NCI-H1092 (cell line): ENCODE measurements around the gene CSTB.

Experiments used
- DNase-seq: peaks from one replicate; lab custom pipeline; 2025; lab: John Stamatoyannopoulos, UW

Gene CSTB

DNA sequence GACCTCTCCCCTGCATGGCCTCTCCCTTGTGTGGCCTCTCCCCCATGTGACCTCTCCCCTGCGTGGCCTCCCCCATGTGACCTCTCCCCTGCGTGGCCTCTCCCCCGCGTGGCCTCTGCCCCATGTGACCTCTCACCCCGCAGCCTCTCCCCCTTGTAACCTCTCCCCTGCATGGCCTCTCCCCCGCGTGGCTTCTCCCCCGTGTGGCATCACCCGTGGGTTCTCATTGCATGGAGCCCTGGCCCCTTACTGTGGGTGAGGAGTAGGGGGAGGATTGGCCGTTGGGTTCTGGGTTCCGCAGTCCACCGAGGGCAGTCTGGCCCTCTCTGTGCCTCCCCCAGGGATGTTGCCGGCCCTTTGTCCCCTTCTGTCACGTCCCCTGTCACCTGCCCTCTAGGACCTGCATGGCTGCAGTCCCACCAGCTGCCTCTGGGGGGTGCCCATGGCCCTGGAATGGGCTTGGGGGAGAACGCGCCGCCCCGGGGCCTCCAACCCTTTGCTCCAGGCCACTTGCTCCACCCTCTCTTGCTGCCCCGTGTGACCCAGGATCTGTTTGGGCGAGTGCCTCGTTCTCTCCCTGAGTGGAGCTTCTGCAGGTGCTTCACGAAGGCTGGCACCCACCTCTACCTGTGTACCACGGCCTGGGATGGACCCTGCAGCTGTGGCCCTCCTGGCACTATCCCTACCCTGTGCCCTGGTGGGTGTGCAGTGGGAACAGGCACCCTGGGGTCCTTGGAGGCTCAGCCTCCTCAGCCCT, 34.6 kb upstream of the CSTB start:
- DNase-seq, result peak; percentile 58

DNA sequence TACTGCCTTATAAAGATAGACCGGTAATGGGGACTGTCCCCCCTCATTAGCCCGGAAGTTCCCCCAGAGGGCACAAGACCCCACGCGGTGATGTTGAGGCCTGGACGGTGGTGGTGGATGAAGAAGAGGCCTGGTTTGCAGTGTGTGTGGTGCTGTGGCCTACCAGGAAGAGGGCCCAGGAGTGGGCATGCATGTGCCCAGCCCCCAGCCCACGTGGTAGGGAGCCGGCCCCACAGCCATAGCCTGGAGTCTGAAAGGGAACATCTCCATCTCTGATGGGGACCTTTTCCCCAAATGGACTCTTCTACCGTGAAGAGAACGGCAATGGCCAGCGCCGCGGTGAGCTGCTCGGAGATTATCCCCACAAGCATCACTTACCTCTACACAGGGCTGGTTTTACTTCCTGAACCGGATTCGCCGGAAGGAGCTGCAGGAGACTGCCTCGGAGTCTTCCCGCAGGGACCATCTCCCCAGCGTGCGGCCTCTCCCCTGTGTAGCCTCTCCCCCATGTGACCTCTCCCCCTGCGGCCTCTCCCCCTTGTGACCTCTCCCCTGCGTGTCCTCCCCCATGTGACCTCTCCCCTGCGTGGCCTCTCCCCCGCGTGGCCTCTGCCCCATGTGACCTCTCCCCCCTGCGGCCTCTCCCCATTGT, 33.9 kb upstream of the CSTB start:
- no peak for DNase-seq

DNA sequence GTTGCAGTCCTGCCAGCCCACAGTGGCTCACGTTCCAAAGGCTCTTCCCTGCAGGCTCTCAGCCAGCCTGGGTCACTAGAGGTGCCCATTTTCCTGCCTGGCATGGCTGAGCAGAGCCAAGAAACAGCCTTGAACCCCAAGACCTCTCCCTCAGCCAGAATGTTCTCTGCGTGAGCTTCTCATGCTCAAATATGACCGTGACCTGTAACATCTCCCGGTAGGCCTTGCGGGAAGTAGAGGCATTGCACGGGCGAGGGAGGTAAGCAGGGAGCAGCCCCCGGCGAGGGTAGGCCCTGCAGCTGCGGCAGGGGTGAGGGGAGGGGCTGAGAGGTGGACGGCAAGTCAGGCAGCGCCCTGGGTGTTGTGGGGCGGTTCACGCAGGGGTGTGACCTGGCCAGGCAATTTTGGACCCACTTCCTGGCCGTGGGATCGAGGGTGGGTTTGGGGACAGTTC, 33.3 kb upstream of the CSTB start:
- DNase-seq, result no peak

DNA sequence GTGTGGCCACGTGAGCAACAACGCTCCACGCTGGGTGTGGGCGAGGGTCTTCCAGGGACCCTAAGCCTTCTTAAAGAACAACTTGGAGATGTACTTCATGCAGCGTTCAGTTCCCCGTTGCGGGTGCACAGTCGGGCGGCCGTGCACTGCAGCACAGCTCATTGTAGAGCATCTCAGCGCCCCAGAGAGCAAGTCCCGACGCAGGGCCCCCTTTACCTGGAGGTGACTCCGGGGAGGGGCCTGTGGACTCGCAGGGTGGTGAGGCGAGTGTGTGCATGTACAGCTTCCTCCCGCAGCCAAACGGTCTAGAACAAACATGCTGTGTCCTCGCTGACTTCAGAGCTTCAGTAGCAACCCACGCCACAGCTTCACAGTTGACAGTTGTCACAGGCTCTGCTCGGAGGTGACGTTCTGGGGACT, 32.7 kb upstream of the CSTB start:
- DNase-seq, result no peak

DNA sequence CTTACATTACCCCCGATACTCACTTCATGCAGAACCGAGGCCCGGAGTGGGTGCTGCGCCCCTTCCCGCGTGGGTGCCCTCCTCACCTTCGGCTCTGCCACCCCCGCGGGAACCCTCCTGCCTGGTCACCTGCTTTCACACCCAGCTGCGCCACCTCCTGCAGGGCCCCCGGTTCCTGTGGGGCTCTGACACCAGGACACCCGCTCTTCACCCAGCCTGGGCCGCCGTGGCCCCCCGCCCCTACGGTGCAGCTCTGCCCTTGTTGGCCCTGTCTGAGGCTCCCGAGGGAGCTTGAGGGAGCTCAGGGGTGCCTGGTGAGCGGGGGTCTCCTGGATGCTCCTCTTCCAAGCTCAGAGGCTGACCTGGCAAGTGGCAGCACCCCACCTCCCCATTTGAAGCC, 32.3 kb upstream of the CSTB start:
- no peak for DNase-seq

DNA sequence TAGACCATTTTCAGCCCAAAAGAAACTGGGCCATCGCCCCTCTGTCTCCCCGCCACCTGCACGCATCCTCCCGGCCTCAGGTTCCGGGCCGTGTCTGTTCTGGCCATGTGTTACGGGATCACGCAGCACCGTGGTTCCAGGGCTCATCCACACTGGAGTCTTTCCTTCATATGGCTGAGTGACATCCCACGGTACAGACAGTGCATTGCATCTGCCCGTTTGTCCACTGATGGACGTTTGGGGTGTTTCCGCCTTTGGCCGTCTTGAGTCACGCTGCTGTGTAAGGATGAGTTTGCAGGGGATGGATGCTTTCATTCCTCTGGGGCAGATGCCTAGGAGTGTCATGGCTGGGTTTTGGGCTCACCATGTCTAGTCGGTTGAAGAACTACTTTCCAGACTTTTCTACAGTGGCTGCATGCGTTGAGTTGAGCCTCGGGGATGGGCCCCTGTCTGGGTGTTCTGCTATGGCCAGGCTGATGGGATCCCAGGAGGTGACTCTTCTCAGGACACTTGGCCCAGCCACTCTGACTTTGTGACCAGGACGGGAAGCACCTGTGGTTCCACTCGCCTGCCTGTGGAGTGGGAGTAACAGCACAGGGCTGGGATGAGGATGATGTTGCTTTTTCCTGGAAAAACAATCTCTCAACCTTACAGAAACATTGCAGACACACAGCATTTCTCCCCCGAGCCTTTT, 30.1 kb upstream of the CSTB start:
- DNase-seq, result no peak

DNA sequence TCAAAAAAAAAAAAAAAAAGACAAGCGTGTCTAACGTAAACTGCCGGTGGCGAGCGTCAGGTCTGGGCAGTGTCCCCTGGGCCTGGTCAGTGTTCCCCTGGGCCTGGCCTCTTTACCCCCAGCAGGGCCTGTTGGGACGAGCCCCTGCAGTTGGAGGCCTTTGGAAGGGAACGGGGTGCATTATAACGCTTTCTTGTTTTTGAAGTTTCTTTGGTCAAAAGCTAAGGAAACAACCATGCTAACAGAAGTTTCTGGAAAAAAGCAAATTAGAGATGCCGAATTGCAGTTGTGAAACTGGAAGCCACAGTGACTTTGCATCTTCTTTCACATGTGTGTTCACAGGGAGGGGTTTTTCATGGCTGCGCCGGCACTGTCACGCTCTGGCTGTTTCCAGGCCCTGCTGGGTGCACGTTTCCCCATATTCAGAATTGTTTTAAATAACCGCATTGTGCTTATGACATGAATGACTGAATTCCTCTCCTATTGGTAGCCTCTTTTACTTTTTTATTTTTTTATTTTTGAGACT, 29.2 kb upstream of the CSTB start:
- DNase-seq, result no peak

DNA sequence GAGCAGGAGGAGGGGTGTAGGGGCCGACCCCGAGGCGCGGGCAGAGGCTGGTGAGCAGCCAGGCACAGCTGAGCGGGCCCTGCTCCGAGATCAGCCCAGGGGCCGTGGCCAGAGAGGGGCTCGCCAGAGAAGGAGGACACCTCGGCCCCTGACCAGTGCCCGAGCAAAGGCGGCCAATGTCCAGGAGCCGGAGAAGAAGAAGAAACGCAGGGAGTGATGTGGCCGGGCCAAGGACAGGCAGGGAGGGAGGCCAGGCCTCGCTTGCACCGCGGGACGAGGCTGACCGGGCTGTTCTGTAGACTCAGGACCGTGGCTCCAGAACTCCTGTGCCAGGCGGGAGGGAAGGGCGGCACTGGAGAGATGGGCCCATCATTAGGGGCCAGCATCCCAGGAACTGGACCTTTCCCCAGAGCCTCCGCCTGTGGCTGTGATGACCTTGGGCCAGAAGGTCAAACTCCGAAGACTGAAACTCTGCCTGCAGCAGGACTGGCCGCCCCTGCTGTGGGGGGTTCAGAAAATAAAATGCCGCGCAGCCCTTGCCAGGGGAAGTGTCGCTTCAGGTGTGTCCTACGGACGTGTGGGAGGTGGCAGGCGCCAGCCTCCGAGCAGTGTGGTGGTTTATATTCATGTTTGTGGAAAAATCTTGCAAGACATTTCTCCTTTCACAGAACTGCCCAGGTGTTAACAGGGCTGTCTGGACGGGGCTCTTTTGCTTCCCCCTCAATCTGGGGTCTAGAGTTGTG, 27.6 kb upstream of the CSTB start:
- no peak for DNase-seq

DNA sequence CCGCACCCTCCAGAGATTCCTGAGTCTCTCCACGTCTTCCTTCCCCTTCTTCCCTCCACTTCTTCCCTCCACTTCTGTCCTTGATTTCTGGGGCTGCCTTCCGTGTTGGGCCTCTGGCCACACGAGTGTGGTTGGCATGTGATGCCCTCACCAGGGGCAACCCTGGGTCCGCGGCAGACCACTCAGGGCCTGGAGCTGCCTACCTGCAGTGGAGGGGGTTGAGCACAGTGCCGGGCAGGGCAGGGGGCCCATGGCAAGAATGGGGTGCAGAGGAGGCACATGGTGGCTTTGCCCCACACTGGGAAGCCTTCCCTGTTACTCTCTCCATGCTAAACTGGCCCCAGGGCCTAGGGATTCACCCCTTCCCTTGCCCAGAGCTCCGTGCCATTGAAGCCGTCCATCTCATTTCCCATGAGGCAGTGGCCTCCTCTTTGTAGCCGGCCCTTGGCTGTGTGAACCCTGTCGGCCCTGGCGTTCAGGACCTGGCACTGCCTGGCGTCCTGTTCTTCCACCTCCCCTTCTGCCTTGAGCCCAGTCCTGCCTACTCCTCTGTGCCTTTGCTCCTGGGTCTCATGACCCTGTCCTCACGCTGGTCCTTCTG, 26.7 kb upstream of the CSTB start:
- DNase-seq, result no peak

DNA sequence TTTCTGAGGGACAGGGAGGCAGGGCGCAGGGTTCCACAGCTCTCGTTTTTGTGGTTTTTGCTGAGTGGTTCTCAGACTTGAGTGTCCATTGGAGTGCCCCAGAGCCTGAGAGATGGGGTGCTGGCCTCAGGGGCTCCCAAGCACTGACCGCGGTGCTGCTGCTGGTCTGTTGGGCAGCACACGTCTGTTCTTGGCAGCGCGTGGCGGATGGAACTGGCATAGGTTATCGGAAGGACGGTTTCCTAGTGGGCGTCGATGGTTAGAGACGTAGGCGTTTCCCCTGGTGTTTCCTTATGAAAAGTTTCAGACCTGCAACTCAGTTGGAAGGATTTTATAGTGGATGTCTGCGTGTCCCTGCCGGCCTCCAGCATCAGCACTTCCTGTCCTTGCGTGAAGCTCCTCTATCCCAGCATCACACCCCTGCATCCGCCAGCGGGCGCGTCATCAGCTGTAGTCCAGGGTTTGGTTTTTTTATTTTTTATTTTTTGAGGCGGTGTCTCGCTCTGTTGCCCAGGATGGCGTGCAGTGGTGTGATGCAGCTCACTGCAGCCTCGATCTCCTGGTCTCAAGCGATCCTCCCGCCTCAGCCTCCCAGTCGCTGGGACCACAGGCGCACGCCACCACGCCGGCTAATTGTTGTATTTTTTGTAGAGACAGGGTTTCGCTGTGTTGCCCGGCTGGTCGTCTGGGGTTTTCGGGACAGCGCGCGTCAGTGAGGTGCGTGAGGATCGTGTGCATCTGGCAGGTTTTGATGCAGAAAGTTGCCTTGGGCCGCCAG, 25.1 kb upstream of the CSTB start:
- DNase-seq, result no peak

DNA sequence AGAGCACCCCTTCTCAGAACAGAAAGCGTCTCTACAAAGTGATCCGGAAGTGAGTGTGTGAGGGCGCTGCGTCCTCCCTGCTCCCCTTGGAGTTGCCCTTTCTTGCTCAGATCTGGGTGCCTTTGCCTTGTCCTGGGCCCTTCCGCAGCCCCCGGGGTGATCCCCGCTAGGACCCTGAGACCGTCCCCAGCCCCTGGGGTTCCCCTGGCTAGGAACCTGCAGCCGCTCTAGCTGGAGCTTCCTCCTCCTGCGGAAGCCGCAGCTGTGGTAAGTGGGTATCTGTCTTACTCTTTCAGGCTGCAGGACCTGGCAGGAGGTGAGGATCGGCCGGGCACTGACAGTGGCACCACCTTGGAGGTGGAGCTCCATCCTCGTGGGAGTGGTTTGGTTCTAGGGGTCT, 24.5 kb upstream of the CSTB start:
- DNase-seq, result no peak

DNA sequence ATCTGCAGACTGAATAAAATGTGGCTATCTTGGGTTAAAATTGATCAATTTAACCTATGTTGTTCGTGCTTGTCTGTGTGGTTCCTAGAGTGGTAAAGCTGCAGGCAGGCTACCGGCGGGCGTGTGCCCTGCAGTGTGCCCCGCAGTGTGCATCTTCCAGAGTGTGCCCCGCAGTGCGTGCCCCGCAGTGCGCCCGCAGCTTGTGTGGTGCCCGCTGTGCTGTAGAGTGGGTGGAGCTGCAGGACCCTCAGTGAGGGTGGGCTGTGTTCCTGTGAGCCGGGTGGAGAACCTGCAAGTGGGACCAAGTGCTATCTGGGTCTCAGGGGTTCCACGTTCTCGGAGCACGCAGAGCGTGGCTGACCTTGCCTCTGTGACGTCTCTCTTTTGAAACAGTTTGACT, 24.0 kb upstream of the CSTB start:
- DNase-seq, result no peak

DNA sequence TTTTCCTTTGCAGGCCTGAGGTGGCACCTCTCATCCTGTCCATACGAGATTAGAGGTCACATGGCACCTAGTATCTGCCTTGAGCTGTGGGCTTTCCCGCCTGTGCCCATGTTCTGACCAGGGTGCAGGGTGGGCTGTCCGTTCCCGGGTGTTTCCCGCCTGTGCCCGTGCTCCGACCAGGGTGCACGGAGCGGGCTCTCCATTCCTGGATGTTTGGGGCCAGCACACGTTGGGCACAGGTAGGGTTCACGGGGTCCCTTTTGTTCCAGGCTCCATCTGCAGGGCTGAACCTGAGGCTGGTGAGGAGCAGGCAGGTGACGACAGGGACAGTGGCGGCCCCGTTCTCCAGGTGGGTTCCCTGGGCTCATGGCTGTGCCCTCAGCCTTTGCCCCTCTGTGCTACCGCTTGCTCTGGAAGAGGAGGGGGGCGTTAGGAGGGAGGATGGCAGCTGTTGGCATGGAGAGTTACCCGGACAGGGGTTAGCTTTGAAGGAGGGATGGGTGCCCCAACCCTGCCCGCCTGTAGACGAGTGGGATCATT, 23.3 kb upstream of the CSTB start:
- DNase-seq, result no peak

DNA sequence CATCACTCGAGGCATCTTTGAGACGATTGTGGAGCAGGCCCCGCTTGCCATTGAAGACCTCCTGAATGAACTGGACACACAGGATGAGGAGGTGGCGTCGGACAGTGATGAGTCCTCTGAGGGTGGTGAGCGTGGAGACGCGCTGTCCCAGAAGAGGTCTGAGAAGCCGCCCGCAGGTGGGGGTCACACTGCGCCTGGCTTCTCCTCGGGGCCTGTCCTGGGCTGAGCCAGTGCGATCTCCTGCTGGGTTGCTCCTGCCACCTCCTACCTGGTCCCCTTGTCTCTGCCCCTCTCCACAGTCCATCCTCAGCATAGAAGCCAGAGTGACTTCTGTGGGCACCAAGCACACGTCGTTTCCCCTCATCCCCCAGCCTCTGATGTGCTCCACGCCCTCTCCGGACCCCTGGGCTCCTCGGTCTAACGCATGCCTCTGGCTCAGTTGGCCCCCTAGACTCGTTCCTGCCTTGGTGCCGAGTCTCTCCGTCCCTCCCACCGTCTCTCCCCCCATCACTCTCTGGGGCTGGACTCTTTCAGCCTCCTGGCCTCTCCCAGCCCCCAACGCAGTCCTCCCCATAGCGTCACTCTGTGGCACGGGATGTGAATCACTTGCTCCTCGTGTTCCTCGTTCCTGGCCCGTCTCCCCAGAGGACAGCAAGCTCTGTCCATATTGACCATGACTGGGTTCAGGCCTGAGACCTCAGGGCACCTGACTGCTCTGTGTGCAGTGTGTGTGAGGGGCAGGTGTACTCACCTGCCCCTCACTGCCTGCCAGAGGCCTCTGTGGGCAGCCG, 22.0 kb upstream of the CSTB start:
- no peak for DNase-seq

DNA sequence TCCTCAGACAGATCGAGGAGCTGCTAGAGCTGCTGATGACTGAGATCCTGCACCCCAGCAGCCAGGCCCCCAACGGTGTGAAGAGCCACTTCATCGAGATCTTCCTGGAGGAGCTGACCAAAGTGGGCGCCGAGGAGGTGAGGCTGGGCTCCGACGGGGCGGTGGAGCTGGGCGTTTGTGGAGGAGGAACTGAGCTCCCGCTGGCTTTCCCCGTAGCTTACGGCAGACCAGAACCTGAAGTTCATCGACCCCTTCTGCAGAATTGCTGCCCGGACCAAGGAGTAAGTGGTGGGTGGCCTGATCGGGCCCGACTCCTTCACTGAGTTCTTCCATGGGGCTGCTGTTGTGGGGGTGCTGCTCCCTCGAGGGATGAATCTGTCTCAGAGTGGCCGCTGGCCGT, 21.3 kb upstream of the CSTB start:
- DNase-seq, result no peak

DNA sequence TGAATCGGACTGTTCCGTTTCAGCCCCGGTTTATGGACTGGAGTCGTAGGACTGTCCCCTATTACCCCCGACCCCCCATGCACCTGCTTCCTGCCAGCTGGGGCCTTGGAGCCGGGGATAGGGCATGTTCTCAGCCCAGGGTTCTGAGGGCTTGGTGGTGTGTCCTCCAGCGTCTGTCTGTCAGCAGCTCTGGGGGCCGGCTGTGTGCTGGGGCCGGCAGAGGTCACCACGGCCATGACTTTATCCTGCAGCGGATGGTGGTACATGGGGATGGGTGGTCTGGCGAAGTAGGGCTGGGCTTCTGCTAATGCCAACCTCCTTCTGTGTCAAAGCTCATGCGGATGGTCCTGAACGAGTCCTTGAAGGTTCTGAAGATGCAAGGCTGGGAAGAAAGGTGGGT, 18.7 kb upstream of the CSTB start:
- no peak for DNase-seq

DNA sequence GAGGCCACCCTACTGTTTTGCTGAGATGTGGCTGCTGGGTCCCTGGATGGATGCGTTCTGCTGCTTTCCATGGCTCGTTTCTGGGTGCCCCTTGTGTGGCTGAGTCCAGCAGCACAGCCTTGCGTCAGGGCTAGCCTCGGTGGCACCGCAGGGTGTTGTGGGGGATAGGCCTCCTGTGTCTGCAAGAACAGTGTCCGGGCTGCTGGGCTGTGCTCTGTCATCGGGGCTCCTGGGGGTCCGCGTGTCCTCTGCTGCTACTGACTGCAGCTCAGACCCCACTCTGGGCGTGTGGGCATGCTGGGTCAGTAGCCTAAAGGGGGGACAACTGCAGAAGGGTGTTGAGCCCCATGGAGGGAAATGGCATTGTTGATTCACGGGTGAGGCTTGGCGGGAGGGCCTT, 18.2 kb upstream of the CSTB start:
- no peak for DNase-seq

DNA sequence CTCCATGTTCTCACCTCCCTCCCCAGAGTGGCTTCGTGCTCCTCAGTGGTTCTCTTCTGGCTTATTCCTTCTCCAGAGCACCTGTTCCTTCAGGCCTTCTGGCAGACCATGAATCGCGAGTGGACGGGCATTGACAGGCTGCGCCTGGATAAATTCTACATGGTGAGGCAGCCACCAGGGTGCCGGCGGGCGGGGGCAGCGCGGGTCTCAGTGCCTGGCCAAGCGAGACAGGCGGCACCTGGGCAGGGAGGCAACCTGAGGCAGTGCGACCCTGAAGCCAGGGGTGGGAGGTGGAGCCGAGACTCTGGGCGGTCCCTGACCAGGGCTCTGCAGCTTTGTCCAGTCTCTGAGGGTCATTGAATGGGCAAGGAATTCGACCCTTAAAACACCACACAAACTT, 17.1 kb upstream of the CSTB start:
- DNase-seq, result no peak

DNA sequence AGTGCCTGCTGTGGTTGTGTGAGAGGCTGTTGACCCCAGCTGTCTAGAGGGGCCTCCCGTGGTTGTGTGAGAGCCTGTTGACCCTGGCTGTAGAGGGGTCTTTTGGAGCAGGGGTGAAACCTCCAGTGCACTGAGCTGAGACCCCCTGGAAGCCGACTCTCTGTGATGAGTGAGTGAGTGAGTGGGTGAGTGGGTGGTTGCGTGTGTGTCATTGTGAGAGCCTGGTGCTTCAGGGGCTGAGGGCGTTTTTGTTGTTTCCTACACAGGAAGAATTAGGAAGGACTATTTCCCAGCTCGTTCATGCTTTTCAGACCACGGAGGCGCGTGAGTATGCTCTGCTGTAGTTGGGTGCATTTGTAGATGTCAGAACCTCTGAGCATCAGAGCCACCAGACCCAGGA, 16.3 kb upstream of the CSTB start:
- no peak for DNase-seq

DNA sequence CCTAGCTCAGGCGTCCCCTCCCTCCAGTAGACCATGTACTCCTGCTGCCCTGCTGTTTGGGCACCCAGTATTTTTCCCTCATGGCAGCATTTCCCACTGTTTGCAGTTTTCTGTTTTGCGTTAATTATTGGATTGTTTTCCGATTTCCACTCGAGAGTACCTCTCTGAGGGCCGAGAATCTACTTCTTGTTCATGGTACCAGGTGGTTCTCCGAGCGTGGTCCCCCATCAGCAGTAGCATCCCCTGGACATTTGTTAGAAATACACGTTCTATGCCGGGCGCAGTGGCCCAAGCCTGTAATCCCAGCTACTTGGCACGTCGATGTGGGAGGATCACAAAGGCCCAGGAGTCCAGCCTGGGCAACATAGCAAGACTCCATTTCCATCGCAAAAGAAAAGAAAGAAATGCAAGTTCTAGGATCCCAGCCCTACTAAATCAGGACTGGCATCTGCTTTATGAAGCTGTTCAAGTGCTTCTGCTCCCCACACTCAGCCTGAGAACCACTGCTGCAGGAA, 14.0 kb upstream of the CSTB start:
- no peak for DNase-seq
